ENCODE measurements around the gene NFYC.

Gene NFYC

DNA sequence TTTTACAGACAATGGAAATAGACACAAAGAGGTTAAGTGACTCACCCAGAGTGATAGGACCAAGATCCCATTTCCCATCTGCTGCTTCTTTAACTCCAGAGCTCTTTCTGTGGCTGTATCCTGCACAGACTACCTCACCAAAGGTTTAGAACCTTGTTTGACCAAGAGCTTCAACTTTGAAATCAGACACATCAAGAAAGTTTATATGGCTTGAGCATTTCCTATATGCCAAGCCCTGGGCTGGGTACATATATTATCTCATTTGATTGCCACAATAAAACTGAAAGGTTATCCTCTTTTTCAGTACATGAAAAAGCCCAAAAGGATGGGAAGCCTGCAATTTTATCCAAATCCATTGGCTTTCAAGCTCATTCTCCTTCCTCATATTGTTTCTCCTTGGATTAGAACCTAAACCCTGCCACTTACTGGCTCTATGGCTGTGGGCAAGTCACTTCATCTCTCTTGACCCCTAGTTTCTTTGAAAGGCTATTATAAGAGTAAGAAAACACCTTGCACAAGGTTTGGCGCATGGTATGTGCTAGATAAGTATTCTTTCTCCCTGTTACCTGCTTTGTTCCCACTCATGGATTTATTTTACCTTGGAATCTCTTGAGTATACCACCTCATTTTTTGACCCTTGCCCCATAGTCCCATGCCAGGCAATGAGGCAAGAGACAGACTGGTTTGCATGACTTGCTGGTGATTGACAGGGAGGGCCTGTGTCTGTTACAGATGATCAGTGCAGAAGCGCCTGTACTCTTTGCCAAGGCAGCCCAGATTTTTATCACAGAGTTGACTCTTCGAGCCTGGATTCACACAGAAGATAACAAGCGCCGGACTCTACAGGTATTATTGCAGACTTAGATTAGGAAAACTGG lies 57.6 kb downstream of the NFYC start:
- TF ChIP-seq, protein P1, sequence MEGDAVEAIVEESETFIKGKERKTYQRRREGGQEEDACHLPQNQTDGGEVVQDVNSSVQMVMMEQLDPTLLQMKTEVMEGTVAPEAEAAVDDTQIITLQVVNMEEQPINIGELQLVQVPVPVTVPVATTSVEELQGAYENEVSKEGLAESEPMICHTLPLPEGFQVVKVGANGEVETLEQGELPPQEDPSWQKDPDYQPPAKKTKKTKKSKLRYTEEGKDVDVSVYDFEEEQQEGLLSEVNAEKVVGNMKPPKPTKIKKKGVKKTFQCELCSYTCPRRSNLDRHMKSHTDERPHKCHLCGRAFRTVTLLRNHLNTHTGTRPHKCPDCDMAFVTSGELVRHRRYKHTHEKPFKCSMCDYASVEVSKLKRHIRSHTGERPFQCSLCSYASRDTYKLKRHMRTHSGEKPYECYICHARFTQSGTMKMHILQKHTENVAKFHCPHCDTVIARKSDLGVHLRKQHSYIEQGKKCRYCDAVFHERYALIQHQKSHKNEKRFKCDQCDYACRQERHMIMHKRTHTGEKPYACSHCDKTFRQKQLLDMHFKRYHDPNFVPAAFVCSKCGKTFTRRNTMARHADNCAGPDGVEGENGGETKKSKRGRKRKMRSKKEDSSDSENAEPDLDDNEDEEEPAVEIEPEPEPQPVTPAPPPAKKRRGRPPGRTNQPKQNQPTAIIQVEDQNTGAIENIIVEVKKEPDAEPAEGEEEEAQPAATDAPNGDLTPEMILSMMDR (IDR thresholded peaks at IDR 0.05; ENCODE audit: low read depth, low read length): no peak
- no peak for DNase-seq (ENCODE audit: extremely low read depth, low read depth)

DNA sequence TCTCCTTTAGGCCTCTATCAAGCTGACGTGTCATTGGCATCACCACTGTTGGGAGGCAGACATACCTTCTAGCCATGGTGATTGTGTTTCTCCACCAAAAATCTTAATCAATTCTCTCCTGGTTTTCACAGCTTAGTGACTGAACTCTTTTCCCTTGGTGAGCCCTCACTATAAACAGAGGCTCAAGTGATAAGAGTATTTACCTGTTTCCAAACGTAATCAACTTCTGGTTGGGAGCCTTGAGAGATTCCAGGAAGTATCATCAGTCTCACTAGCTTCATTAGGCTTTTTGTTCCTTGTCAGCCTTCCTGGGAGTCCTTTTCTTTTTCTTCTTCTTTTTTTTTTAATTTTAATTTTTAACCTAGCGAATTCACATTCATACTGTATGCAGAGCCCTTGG lies 58.3 kb downstream of the NFYC start:
- no peak for DNase-seq (ENCODE audit: extremely low read depth, low read depth)
- TF ChIP-seq, protein P1 (IDR thresholded peaks at IDR 0.05; ENCODE audit: low read depth, low read length): no peak

DNA sequence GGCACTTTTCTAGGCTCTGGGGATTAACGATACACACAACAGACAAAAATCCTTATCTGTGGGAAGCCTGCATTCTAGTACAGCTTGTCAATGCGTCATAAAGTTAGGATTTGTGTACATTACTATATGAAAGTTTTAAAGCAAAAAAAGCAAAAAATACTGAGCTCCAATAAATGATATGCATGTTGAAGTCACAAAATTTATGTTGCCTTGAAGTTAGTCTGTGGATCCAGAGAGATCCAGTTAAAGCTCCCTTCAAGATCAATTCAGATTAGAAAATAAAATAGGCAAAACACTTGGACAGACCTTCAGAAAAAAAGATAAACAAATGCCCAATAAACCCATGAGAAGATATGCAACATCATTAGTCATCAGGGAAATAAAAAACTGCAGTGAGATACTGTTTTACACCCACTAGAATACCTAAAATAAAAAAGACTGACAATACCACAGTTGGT lies 59.0 kb downstream of the NFYC start:
- TF ChIP-seq, protein P1 (IDR thresholded peaks at IDR 0.05; ENCODE audit: low read depth, low read length): no peak
- no peak for DNase-seq (ENCODE audit: extremely low read depth, low read depth)

DNA sequence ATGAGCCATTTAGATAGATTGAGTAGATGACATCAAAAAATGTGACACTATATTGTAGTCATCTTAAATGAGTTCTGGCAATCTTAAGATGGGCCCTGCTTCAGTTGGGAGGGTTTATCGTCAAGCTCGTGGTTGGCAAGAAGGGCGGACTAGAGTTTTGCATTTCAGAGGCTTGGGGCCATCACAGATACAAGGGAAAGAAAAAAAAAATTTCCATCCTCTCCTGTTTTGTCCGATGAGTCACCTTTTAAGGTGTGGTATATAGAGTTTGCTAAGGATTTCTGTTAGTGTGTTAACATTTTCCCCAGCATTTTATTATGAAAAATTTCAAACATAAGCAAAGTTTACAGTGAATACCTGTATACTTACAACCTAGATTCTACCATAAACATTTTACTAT lies 60.3 kb downstream of the NFYC start:
- TF ChIP-seq, protein P1 (IDR thresholded peaks at IDR 0.05; ENCODE audit: low read depth, low read length): no peak
- DNase-seq (ENCODE audit: extremely low read depth, low read depth): no peak

DNA sequence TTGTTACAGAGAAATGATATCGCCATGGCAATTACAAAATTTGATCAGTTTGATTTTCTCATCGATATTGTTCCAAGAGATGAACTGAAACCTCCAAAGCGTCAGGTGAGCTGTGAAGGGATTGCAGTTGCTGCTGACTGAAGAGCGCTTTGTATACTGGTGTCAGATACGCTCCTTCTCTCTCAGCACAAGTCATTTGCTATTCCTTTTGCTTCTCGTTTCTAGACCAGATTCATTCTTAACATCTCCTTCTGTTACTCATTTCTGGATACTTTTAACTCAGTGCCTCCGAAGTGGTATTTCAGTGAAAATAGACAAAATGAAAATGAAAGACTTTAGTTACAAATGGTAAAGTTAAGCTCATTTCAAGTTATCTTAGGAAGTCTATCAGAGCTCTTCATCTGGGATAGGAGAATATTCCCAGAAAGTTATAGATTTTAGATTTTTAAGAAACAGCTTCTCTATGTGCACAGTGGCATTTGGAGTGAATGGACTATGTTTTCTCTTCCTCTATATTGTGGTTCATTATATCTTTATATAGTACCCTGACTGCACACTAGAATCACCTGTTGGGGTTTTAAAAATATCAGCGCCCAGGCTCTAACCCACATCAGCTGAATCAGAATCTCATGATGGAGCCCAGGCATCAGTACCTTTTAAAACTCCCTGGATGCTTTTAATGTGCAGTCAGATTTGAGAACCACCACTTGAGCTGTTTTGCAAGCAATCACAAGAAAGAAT lies 61.8 kb downstream of the NFYC start:
- no peak for DNase-seq (ENCODE audit: extremely low read depth, low read depth)
- TF ChIP-seq, protein P1 (IDR thresholded peaks at IDR 0.05; ENCODE audit: low read depth, low read length): no peak

DNA sequence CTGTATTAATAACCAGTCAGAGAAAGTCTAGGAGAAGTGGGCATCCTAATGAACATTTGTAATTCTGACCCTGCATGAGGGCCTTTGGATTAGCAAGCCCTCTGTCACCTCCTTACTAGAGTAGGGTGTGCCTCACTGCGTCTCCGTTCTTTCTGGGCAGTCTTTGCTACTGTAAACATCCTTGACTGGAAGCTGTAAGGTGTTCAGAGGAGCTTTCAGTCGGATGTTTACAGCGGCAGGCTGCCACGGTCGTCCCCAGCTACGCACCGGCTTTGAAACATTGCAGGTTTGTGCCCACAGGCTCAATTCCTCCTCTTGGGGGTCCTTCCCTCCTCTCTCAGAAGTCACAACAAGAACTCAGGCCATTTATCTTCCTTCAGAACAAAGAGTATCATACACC lies 62.7 kb downstream of the NFYC start:
- no peak for DNase-seq (ENCODE audit: extremely low read depth, low read depth)
- TF ChIP-seq, protein P1 (IDR thresholded peaks at IDR 0.05; ENCODE audit: low read depth, low read length): no peak

DNA sequence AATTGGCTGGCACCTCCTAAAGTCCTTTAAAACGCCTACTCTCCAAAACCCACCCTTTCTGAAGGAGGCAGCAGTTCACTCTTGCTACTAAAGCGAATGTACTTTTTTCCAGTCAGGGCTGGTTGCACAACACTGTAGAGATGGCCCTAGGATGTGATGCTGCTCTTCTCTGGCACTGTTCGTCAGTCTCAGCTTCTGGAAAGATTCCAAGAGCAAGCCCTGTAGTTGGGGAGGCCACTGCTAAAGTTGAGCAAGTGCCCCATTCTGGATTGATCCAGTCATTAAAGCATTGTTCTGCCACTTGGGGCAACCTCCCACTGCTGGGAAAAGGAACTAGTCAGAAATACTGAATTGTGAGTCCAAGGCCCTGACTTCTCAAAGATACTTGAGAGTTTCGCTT lies 63.6 kb downstream of the NFYC start:
- TF ChIP-seq, protein P1 (IDR thresholded peaks at IDR 0.05; ENCODE audit: low read depth, low read length): no peak
- DNase-seq (ENCODE audit: extremely low read depth, low read depth): no peak
